IPS DF 4.7 (cell line): ENCODE results near the gene KCNK5.

Experiments used
- DNase-seq: peaks from one replicate; pipeline ENCODE4 v3.0.0-alpha.2; 2013; ENCODE audit warnings: low spot score; ENCODE audit errors: extremely low read depth

The KCNK5 gene

GRCh38 chr6:39217177-39217864, 12.0 kb downstream of the KCNK5 start:
- no peak for DNase-seq

- no peak for DNase-seq
Observed at GRCh38 chr6:39215640-39216158, 13.6 kb downstream of the KCNK5 start.

- no peak for DNase-seq
Observed at GRCh38 chr6:39214846-39215639, 14.2 kb downstream of the KCNK5 start.

GRCh38 chr6:39214120-39214813, 15.0 kb downstream of the KCNK5 start:
- no peak for DNase-seq

GRCh38 chr6:39213195-39213920, 15.9 kb downstream of the KCNK5 start:
- no peak for DNase-seq

- no peak for DNase-seq
Observed at GRCh38 chr6:39211183-39211582, 18.1 kb downstream of the KCNK5 start.

GRCh38 chr6:39210450-39210849, 18.8 kb downstream of the KCNK5 start:
- DNase-seq, result no peak

- no peak for DNase-seq
Observed at GRCh38 chr6:39209911-39210310, 19.4 kb downstream of the KCNK5 start.

- DNase-seq, result no peak
Observed at GRCh38 chr6:39209360-39209811, 19.9 kb downstream of the KCNK5 start.

GRCh38 chr6:39208223-39208739, 21.0 kb downstream of the KCNK5 start:
- DNase-seq, result no peak

GRCh38 chr6:39207416-39208222, 21.7 kb downstream of the KCNK5 start:
- no peak for DNase-seq

GRCh38 chr6:39206250-39206721, 23.0 kb downstream of the KCNK5 start:
- DNase-seq, result no peak

- DNase-seq, result no peak
Observed at GRCh38 chr6:39204646-39205244, 24.5 kb downstream of the KCNK5 start.

- DNase-seq, result no peak
Observed at GRCh38 chr6:39204160-39204495, 25.1 kb downstream of the KCNK5 start.

- no peak for DNase-seq
Observed at GRCh38 chr6:39203436-39204159, 25.7 kb downstream of the KCNK5 start.

GRCh38 chr6:39202166-39202565, 27.1 kb downstream of the KCNK5 start:
- no peak for DNase-seq

GRCh38 chr6:39200498-39201020, 28.7 kb downstream of the KCNK5 start:
- no peak for DNase-seq

GRCh38 chr6:39199976-39200375, 29.3 kb downstream of the KCNK5 start:
- DNase-seq, result no peak
